ENCODE results near the gene SSMEM1. TPM values are rescaled to one million over a fixed set of nuclear protein-coding genes. Genes with fewer than 3 reads are reported as not detected.

Gene SSMEM1
- total and polyA plus RNA-seq, 4 experiments from 2014 or later: not detected

- Histone ChIP-seq H3K27me3 (ENCODE audit: insufficient read depth, low read length) (no peaks in the 10 kb centered on the region), H3K9me3 (ENCODE audit: control insufficient read depth in 1 of 2, low read length in 2 of 2) (no peaks in the 10 kb centered on the region), H3K4me3 (ENCODE audit: low read length in 2 of 2) (no peak overlapping the region), H3K4me1 (ENCODE audit: insufficient read depth, low read length) (no peaks in the 10 kb centered on the region), H3K36me3 (ENCODE audit: insufficient read depth, low read length) (peaks cover 17% of the 10 kb centered on the region), H3K27ac (ENCODE audit: low read depth, low read length) (no peak overlapping the region)
- Mint-ChIP-seq H3K4me3 (no peak overlapping the region), H3K27ac (peak overlapping the region in 2 of 7 donors; percentile 25 to 52), H3K9me3 (no peaks in the 10 kb centered on the region), H3K4me1 (peaks cover 0 to 9% (median 4%) of the 10 kb centered on the region in 4 donors), H3K36me3 (peaks cover 58 to 61% of the 10 kb centered on the region in 2 donors), H3K27me3 (no peaks in the 10 kb centered on the region)
- ChIA-PET POLR2A (ENCODE audit: partially characterized antibody) (no interaction called here), CTCF (ENCODE audit: partially characterized antibody) (no interaction called here)
- DNase-seq: no peak
- intact Hi-C loops (cut with micrococcal nuclease): no loop called here
Measured at GRCh38 chr7:130195396-130195795, 12.3 kb upstream of the SSMEM1 start.

GRCh38 chr7:130196476-130196875, 11.2 kb upstream of the SSMEM1 start:
- H3K9me3 Mint-ChIP-seq: no peaks in the 10 kb centered on the region
- ChIA-PET CTCF (ENCODE audit: partially characterized antibody) (no interaction called here), POLR2A (ENCODE audit: partially characterized antibody) (no interaction called here)
- H3K27me3 ChIP-seq (ENCODE audit: insufficient read depth, low read length): no peaks in the 10 kb centered on the region
- H3K27ac ChIP-seq (ENCODE audit: low read depth, low read length): no peak overlapping the region
- no peak for DNase-seq
- intact Hi-C loops (cut with micrococcal nuclease): no loop called here
- H3K4me3 Mint-ChIP-seq: no peak overlapping the region
- peak overlapping the region in 1 of 7 donors; percentile 57 for H3K27ac Mint-ChIP-seq
- H3K4me1 Mint-ChIP-seq: peaks cover 3 to 12% (median 7%) of the 10 kb centered on the region in 4 donors
- peaks cover 58 to 60% of the 10 kb centered on the region in 2 donors for H3K36me3 Mint-ChIP-seq
- no peaks in the 10 kb centered on the region for H3K9me3 ChIP-seq (ENCODE audit: control insufficient read depth in 1 of 2, low read length in 2 of 2)
- H3K36me3 ChIP-seq (ENCODE audit: insufficient read depth, low read length): peaks cover 26% of the 10 kb centered on the region
- no peaks in the 10 kb centered on the region for H3K27me3 Mint-ChIP-seq
- peaks cover 3% of the 10 kb centered on the region for H3K4me1 ChIP-seq (ENCODE audit: insufficient read depth, low read length)
- no peak overlapping the region for H3K4me3 ChIP-seq (ENCODE audit: low read length in 2 of 2)

GRCh38 chr7:130197094-130197493, 10.6 kb upstream of the SSMEM1 start:
- ChIA-PET CTCF (ENCODE audit: partially characterized antibody) (no interaction called here), POLR2A (ENCODE audit: partially characterized antibody) (no interaction called here)
- Mint-ChIP-seq H3K9me3 (no peaks in the 10 kb centered on the region), H3K27ac (peak overlapping the region in 2 of 7 donors; percentile 0 to 11), H3K4me3 (no peak overlapping the region), H3K4me1 (peaks cover 5 to 17% (median 12%) of the 10 kb centered on the region in 4 donors), H3K27me3 (no peaks in the 10 kb centered on the region), H3K36me3 (peaks cover 59 to 63% of the 10 kb centered on the region in 2 donors)
- H3K27ac ChIP-seq (ENCODE audit: low read depth, low read length): no peak overlapping the region
- intact Hi-C loops (cut with micrococcal nuclease): no loop called here
- peaks cover 32% of the 10 kb centered on the region for H3K36me3 ChIP-seq (ENCODE audit: insufficient read depth, low read length)
- H3K4me3 ChIP-seq (ENCODE audit: low read length in 2 of 2): no peak overlapping the region
- H3K9me3 ChIP-seq (ENCODE audit: control insufficient read depth in 1 of 2, low read length in 2 of 2): no peaks in the 10 kb centered on the region
- DNase-seq: no peak
- H3K4me1 ChIP-seq (ENCODE audit: insufficient read depth, low read length): peaks cover 3% of the 10 kb centered on the region
- H3K27me3 ChIP-seq (ENCODE audit: insufficient read depth, low read length): no peaks in the 10 kb centered on the region

- intact Hi-C loops (cut with micrococcal nuclease): no loop called here
- H3K27me3 ChIP-seq (ENCODE audit: insufficient read depth, low read length): no peaks in the 10 kb centered on the region
- ChIA-PET CTCF (ENCODE audit: partially characterized antibody) (no interaction called here), POLR2A (ENCODE audit: partially characterized antibody) (interaction anchor here (1.6 kb wide), 1 partner anchor 131 kb away, joined by 4 read pairs; the partner anchor contains the start of gene KLHDC10)
- H3K27me3 Mint-ChIP-seq: no peaks in the 10 kb centered on the region
- H3K4me1 Mint-ChIP-seq: peaks cover 19 to 42% (median 31%) of the 10 kb centered on the region in 4 donors
- H3K4me3 ChIP-seq (ENCODE audit: low read length in 2 of 2): no peak overlapping the region
- H3K9me3 Mint-ChIP-seq: peaks cover 0 to 3% (median 0%) of the 10 kb centered on the region in 8 donors
- peaks cover 31% of the 10 kb centered on the region for H3K36me3 ChIP-seq (ENCODE audit: insufficient read depth, low read length)
- H3K4me3 Mint-ChIP-seq: peak overlapping the region in 1 of 8 donors; percentile 51
- H3K27ac Mint-ChIP-seq: peak overlapping the region in 1 of 7 donors; percentile 8
- no peak for DNase-seq
- H3K36me3 Mint-ChIP-seq: peaks cover 42 to 48% of the 10 kb centered on the region in 2 donors
- H3K4me1 ChIP-seq (ENCODE audit: insufficient read depth, low read length): peaks cover 14% of the 10 kb centered on the region
- no peaks in the 10 kb centered on the region for H3K9me3 ChIP-seq (ENCODE audit: control insufficient read depth in 1 of 2, low read length in 2 of 2)
- H3K27ac ChIP-seq (ENCODE audit: low read depth, low read length): no peak overlapping the region
Measured at GRCh38 chr7:130201796-130202195, 5.9 kb upstream of the SSMEM1 start.

GRCh38 chr7:130205084-130205947, 2.3 kb upstream of the SSMEM1 start, which contains the start of gene TMEM209:
Gene TMEM209, minus strand, starts transcription at chr7:130205406. Its CDS starts 31 bp downstream, at chr7:130205375.
- Mint-ChIP-seq H3K27ac (peak within 1 kb of the TSS; percentile 93 to 100 (median 99)), H3K4me3 (peak within 1 kb of the TSS; percentile 98 to 100 (median 100)), H3K4me1 (peaks cover 17 to 39% (median 27%) of the 10 kb centered on the region in 4 donors), H3K27me3 (no peaks in the 10 kb centered on the region), H3K36me3 (peaks cover 19 to 28% of the 10 kb centered on the region in 2 donors), H3K9me3 (peaks cover 0 to 3% (median 0%) of the 10 kb centered on the region in 8 donors)
- H3K4me1 ChIP-seq (ENCODE audit: insufficient read depth, low read length): peaks cover 14% of the 10 kb centered on the region
- DNase-seq: peak; percentile 94 to 95 (median 94)
- intact Hi-C loops (cut with micrococcal nuclease): loop anchor here (1.0 kb wide), 2 partner anchors 135 to 553 kb away; partner anchors contain the start of gene KLHDC10
- H3K27ac ChIP-seq (ENCODE audit: low read depth, low read length): peak within 1 kb of the TSS; percentile 90
- peaks cover 20% of the 10 kb centered on the region for H3K36me3 ChIP-seq (ENCODE audit: insufficient read depth, low read length)
- H3K4me3 ChIP-seq (ENCODE audit: low read length in 2 of 2): peak within 1 kb of the TSS; percentile 82 to 91
- H3K27me3 ChIP-seq (ENCODE audit: insufficient read depth, low read length): no peaks in the 10 kb centered on the region
- POLR2A ChIA-PET (ENCODE audit: partially characterized antibody): interaction anchor here (0.6 to 2.0 kb wide), 13 partner anchors 12 to 1151 kb away, joined by 3 to 12 read pairs (median 5); partner anchors contain the start of genes CEP41, KLHDC10 and TNPO3
- CTCF ChIA-PET (ENCODE audit: partially characterized antibody): interaction anchor here (0.6 to 2.3 kb wide), 10 partner anchors 9 to 1310 kb away, joined by 3 to 9 read pairs (median 4); partner anchors contain the start of gene KLHDC10
- H3K9me3 ChIP-seq (ENCODE audit: control insufficient read depth in 1 of 2, low read length in 2 of 2): no peaks in the 10 kb centered on the region

- CTCF ChIA-PET (ENCODE audit: partially characterized antibody): interaction anchor here (1.8 kb wide), 1 partner anchor 550 kb away, joined by 9 read pairs; no protein-coding TSS in a partner anchor
- H3K27ac Mint-ChIP-seq: peak overlapping the region in 2 of 7 donors; percentile 74 to 88
- POLR2A ChIA-PET (ENCODE audit: partially characterized antibody): interaction anchor here (0.6 kb wide), 1 partner anchor 16 kb away, joined by 4 read pairs; no protein-coding TSS in a partner anchor
- H3K4me1 ChIP-seq (ENCODE audit: insufficient read depth, low read length): peaks cover 11% of the 10 kb centered on the region
- no peak overlapping the region for H3K4me3 ChIP-seq (ENCODE audit: low read length in 2 of 2)
- peaks cover 0 to 3% (median 0%) of the 10 kb centered on the region in 8 donors for H3K9me3 Mint-ChIP-seq
- H3K9me3 ChIP-seq (ENCODE audit: control insufficient read depth in 1 of 2, low read length in 2 of 2): no peaks in the 10 kb centered on the region
- peak overlapping the region in 4 of 8 donors; percentile 46 to 69 (median 56) for H3K4me3 Mint-ChIP-seq
- H3K27me3 Mint-ChIP-seq: peaks cover 2 to 3% of the 10 kb centered on the region in 2 donors
- H3K4me1 Mint-ChIP-seq: peaks cover 13 to 29% (median 20%) of the 10 kb centered on the region in 4 donors
- no peak overlapping the region for H3K27ac ChIP-seq (ENCODE audit: low read depth, low read length)
- intact Hi-C loops (cut with micrococcal nuclease): no loop called here
- no peak for DNase-seq
- H3K36me3 Mint-ChIP-seq: peaks cover 10 to 18% of the 10 kb centered on the region in 2 donors
- peaks cover 6% of the 10 kb centered on the region for H3K36me3 ChIP-seq (ENCODE audit: insufficient read depth, low read length)
- no peaks in the 10 kb centered on the region for H3K27me3 ChIP-seq (ENCODE audit: insufficient read depth, low read length)
Measured at GRCh38 chr7:130207033-130207432, 627 bp upstream of the SSMEM1 start.

GRCh38 chr7:130208516-130208915, 856 bp downstream of the SSMEM1 start:
- H3K4me3 ChIP-seq (ENCODE audit: low read length in 2 of 2): no peak overlapping the region
- intact Hi-C loops (cut with micrococcal nuclease): no loop called here

More at GRCh38 chr7:130208516-130208915, 856 bp downstream of the SSMEM1 start:
- Histone ChIP-seq H3K4me1 (ENCODE audit: insufficient read depth, low read length) (peaks cover 11% of the 10 kb centered on the region), H3K9me3 (ENCODE audit: control insufficient read depth in 1 of 2, low read length in 2 of 2) (no peaks in the 10 kb centered on the region), H3K36me3 (ENCODE audit: insufficient read depth, low read length) (no peaks in the 10 kb centered on the region), H3K27me3 (ENCODE audit: insufficient read depth, low read length) (no peaks in the 10 kb centered on the region), H3K27ac (ENCODE audit: low read depth, low read length) (no peak overlapping the region)
- CTCF ChIA-PET (ENCODE audit: partially characterized antibody): no interaction called here
- peaks cover 0 to 8% of the 10 kb centered on the region in 2 donors for H3K36me3 Mint-ChIP-seq
- POLR2A ChIA-PET (ENCODE audit: partially characterized antibody): no interaction called here
- H3K9me3 Mint-ChIP-seq: peaks cover 0 to 3% (median 0%) of the 10 kb centered on the region in 8 donors
- DNase-seq: no peak
- H3K27ac Mint-ChIP-seq: no peak overlapping the region
- no peak overlapping the region for H3K4me3 Mint-ChIP-seq
- peaks cover 3 to 4% of the 10 kb centered on the region in 2 donors for H3K27me3 Mint-ChIP-seq
- peaks cover 10 to 21% (median 15%) of the 10 kb centered on the region in 4 donors for H3K4me1 Mint-ChIP-seq

Data from CD4-positive, alpha-beta memory T cell (primary cell).